ENCODE results near the gene PCSK9.
"Not testable (repeated sequence)": the region's sequence is repeated elsewhere in the genome, so short reads cannot be mapped to it uniquely, and the experiment has no call there.

PCSK9 gene

DNA sequence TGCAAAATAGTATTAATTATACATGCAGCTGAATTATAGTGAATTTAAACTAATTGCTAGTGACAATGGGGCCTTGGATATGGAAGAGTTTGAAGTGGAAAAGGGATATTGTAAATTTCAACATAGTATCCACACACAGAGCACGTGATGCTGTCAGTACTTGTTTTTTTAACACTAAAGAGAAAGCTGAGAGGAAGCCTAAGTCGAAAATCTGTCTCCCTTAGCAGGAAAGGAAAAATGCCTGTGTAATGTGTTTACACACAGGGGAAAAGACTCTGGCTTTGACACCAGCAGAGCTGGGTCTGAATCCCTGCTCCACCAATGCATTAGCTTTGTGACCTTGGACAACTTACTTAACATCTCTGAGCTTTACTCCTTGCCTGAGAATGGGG, 42.6 kb downstream of the PCSK9 start:
- no peak for DNase-seq

GRCh38 chr1:55084257-55084656, 44.9 kb downstream of the PCSK9 start:
- no peak for DNase-seq

GRCh38 chr1:55087439-55087838, 48.1 kb downstream of the PCSK9 start:
- DNase-seq: no peak

DNA sequence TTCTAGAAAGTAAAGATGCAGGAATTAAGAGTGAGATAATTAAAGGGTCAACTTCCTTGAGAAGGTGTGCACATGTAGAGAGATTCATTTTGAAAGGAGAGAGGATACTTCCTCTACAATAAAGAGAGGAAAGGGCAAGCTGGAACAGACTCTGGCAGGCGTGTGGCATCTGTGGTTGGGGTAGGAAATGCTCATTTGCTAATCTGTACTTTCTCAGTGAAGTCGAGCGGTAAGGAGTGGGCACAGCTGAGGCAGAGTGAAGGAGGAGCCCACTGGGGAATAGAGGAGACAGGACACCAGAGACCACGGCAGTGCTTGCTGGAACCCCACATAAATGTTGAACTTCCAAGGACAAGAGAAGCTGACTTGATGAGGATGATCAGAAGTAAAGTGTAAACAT, 49.1 kb downstream of the PCSK9 start:
- DNase-seq: no peak

GRCh38 chr1:55089683-55090082, 50.3 kb downstream of the PCSK9 start:
- DNase-seq: no peak

DNA sequence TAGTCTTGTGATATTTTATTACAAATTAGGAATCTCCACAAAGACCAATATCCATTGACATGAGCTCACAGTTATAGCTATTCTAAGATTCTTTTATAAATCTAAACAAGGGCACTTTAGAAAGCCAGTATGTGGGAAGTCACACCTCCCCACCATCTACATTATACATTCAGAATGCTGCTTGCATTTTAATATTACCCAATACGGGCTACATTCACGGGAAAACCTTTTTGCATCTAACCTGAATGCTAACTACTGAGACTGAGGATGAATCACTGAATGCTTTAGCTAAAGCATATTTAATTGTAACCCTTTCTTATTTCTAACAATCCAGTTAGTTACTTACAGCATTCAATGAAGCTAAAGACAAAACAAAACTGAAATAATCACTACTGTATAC, 53.1 kb downstream of the PCSK9 start:
- DNase-seq: no peak

DNA sequence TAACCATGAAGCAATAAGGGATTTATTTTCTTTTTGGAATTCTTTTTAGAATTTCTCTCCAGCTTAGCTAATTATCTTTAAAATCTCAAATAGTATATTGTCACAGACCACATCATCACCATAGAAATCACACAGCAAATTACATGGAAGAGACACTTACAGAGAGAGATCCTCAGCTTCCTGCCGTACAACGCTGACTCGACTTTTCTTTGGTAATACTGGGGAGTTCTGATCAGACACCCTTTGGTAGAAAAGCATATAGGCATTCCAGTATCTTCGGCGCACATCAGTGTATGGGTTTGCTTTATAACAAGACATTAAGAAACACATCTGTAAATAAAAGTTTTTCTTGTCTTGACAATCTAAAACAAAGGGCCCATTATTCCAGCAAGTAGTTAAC, 55.7 kb downstream of the PCSK9 start:
- no peak for DNase-seq

DNA sequence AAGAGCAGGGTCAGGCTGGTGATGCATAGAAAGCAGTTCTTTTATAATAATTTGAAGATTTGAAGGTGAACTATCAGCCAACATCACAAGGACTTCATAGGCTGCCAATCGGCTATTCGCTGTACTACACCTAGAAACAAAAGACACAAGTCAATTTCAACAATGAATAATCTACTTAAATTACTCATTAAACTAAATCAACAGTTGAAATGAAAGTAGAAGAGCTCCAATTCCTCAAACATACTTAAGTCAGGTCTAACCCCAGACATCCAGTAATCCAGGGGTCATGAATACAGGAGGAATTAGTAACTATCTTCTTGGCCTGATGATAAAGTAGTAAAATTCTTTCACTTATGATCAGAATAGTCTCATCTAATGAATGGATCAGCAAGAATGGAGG, 64.5 kb downstream of the PCSK9 start:
- DNase-seq: no peak

DNA sequence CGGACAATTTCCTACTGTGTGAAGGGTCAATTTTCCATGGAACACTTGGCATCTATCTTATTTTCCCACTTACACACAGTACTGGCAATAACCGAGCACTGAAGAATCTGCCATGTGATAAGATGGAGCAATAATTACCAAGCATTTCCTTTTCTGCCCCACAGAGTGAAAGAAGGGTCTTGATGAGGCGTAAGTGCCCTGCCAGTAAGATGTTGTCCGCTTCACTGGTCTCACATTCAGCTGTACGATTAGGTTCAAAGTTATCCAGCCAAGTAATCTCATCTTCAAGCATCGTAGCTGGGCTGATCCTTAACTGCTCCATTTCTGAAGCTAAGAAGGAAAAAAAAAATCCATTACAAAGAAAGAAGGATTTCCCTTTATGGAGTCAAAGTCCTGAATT, 67.8 kb downstream of the PCSK9 start:
- DNase-seq: no peak

DNA sequence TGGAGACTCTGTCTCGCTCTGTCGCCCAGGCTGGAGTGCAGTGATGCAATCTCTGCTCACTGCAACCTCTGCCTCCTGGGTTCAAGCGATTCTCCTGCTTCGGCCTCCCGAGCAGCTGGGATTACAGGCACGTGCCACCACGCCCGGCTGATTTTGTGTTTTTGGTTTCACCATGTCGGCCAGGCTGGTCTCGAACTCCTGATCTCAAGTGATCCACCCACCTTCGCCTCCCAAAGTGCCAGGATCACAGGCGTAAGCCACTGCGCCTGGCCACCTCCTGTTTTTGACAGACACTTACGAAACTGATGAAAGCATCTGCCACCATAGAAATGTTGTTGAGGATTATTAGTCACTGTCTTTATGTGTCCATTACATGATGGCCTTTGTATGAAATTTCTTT, 69.7 kb downstream of the PCSK9 start:
- not testable (repeated sequence) for DNase-seq

Data from NCI-H345 (cell line).